ENCODE measurements around the gene ZNF609.

ZNF609 gene

DNA sequence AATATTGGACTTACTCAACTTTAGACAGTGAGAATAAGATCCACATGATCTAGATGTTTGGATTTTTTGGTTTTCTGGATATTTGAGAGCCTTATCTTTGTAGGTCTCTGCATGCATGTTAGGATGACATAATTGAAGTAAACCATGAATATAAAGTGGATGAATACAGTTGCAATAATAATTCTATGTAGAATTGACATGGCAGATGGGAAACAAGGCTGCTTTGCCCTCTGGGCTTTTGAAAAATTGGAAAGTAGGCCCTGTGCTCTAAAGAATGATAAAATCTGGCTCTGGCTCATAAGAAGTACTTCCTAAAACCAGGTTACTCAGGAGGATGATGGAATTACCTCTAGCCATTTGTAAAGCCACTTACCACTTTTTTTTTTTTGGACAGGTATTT, 86.9 kb downstream of the ZNF609 start:
- no peak for TF ChIP-seq POLR2A (IDR thresholded peaks at IDR 0.05; ENCODE audit: low read depth, low read length)
- no peak for TF ChIP-seq TAF1 (IDR thresholded peaks at IDR 0.05; ENCODE audit: borderline replicate concordance, low read depth, low read length)
- no peak for TF ChIP-seq POLR2AphosphoS5 (IDR thresholded peaks at IDR 0.05; ENCODE audit: low read depth, low read length)
- no peak for DNase-seq (ENCODE audit: insufficient read length)
- no peak for FAIRE-seq

DNA sequence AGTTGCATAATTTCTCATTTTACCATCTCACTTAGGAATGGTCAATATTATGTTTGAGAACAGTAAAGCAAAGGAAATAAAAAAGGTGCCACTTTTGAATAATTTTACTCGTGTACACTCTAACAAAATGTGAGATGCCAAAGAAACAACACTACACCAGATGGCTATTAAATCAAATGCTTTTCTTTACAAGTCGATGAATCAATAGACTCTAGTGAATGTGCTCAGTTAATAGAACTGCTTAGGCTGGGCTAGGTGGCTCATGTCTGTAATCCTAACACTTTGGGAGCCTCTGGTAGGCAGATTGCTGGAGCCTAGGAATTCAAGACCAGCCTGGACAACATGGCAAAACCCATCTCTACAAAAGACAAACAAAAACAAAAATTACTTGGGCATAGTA, 87.9 kb downstream of the ZNF609 start:
- TF ChIP-seq POLR2A (IDR thresholded peaks at IDR 0.05; ENCODE audit: low read depth, low read length) (no peak), TAF1 (IDR thresholded peaks at IDR 0.05; ENCODE audit: borderline replicate concordance, low read depth, low read length) (no peak), POLR2AphosphoS5 (IDR thresholded peaks at IDR 0.05; ENCODE audit: low read depth, low read length) (no peak)
- no peak for FAIRE-seq
- DNase-seq (ENCODE audit: insufficient read length), result no peak

DNA sequence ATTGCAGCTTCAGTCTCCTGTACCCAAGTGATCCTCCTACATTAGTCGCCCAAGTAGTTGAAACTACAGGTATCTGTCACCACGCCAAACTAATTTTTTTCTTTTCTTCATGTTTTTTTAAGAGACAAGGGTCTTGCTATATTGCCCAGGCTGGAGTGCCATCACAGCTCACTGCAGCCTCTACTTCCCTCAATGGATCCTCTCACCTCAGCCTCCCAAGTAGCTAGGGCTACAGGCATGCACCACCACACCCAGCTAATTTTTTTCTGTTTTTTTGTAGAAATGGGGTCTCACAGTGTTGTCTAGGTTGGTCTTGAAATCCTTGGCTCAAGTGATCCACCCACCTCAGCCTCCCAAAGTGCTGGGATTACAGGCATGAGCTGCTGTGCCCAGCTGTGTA, 89.5 kb downstream of the ZNF609 start:
- DNase-seq (ENCODE audit: insufficient read length), result no peak
- no peak for TF ChIP-seq POLR2A (IDR thresholded peaks at IDR 0.05; ENCODE audit: low read depth, low read length)
- no peak for FAIRE-seq

DNA sequence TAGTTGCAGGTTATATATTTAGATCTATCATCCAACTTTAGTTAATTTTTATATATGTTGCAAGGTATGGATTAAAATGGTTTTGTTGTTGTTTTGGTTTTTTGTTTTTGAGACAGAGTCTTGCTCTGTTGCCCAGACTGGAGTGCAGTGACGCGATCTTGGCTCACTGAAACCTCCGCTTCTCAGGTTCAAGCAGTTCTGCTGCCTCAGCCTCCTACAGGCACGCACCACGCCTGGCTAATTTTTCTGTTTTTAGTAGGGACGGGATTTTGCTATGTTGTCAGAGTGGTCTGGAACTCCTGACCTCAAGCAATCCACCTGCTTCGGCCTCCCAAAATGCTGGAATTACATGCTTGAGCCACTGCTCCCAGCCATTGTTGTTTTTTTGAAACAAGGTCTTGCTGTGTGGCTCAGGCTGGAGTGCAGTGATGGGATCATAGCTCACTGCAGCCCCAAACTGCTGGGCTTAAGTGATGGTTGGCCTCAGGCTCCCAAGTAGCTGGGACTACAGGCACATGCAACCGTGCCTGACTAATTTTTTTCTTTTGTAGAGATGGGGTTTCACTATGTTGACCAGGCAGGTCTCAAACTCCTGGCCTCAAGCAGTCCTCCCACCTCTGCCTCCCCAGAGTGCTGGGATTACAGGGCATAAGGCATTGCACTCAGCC, 92.0 kb downstream of the ZNF609 start:
- no peak for DNase-seq (ENCODE audit: insufficient read length)
- TF ChIP-seq TAF1 (IDR thresholded peaks at IDR 0.05; ENCODE audit: borderline replicate concordance, low read depth, low read length), result no peak
- no peak for TF ChIP-seq POLR2A (IDR thresholded peaks at IDR 0.05; ENCODE audit: low read depth, low read length)
- TF ChIP-seq POLR2AphosphoS5 (IDR thresholded peaks at IDR 0.05; ENCODE audit: low read depth, low read length), result no peak
- FAIRE-seq, result no peak

DNA sequence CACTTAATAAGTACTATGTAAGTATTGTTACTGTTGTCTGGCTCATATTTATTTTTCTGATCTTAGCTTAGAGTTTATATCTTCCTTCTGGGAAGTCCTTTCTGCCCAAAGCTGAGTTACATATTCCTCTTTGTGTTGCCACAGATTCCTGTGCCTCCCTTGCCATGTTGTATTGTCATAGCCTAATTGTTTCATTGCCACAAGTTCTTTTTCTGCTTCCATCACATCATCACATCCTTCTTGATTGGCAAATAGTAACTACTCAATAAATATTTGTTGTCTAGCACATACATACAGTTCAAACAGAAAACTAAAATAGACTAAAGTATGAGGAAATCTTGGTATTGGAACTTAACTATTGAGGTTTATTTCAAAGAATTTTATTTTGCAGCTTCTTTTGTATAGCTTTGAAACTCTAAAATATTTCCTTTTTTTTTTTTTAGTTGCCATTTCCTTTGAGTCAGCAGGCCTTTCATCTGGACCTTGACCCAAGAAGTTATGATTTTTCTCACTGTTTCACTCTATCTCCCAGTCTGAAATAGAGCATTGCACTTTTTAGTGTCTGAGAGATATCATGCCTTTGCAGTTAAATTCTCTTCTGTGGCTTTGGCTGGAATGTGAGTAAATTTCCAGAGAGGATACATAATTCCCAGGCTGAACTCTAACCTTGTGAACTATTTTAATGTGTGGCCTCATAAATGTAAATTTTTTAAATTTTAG, 98.2 kb downstream of the ZNF609 start:
- DNase-seq (ENCODE audit: insufficient read length) (no peak), FAIRE-seq (peak; percentile 57)

DNA sequence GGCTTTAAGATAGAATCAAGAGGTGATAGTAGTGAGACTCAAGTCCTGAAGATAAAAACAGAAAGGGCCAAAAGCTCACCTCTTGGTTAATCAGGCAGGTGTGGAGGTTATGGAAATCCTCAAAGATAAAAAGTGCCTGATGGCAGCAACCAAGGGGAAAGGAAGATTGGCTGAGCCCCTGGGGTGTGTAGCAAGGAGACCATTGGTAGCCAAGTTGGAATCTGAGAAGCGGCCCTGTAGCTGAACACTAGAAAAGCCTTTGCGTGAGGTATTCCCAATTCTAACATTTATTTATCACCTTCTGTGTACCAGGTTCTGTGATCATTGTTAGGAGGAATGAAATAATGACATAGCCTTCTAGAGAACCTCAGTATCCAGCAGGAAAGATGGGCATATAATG, 98.9 kb downstream of the ZNF609 start:
- FAIRE-seq, result no peak
- TF ChIP-seq TAF1 (IDR thresholded peaks at IDR 0.05; ENCODE audit: borderline replicate concordance, low read depth, low read length), result no peak
- no peak for TF ChIP-seq POLR2AphosphoS5 (IDR thresholded peaks at IDR 0.05; ENCODE audit: low read depth, low read length)
- TF ChIP-seq POLR2A (IDR thresholded peaks at IDR 0.05; ENCODE audit: low read depth, low read length), result no peak

More for the DNA sequence above, 98.2 kb downstream of the ZNF609 start:
- no peak for TF ChIP-seq TAF1 (IDR thresholded peaks at IDR 0.05; ENCODE audit: borderline replicate concordance, low read depth, low read length)
- TF ChIP-seq POLR2A (IDR thresholded peaks at IDR 0.05; ENCODE audit: low read depth, low read length), result no peak
- TF ChIP-seq POLR2AphosphoS5 (IDR thresholded peaks at IDR 0.05; ENCODE audit: low read depth, low read length), result no peak

DNA sequence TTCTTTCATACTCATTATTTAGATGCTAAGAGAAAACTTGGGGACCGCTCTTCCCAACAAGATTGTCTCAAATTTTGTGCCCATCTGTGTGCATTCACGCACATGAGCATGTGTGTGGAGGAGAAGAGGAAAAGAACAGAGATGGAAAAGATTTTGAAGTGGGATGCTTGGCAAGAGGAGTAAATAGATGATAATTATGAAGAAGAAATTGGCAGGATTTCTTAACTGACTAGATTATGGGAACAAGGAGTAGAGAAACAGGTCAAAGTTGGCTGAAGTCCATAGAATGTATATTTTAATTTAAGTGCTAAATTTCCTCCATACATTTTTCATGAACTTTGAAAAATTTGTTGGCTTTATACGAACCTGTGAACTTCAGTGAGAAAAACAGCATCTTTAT, 100.1 kb downstream of the ZNF609 start:
- FAIRE-seq, result no peak
- TF ChIP-seq POLR2AphosphoS5 (IDR thresholded peaks at IDR 0.05; ENCODE audit: low read depth, low read length) (no peak), POLR2A (IDR thresholded peaks at IDR 0.05; ENCODE audit: low read depth, low read length) (no peak), TAF1 (IDR thresholded peaks at IDR 0.05; ENCODE audit: borderline replicate concordance, low read depth, low read length) (no peak)
- no peak for DNase-seq (ENCODE audit: insufficient read length)

More for the DNA sequence above, 98.9 kb downstream of the ZNF609 start:
- DNase-seq (ENCODE audit: insufficient read length), result no peak

DNA sequence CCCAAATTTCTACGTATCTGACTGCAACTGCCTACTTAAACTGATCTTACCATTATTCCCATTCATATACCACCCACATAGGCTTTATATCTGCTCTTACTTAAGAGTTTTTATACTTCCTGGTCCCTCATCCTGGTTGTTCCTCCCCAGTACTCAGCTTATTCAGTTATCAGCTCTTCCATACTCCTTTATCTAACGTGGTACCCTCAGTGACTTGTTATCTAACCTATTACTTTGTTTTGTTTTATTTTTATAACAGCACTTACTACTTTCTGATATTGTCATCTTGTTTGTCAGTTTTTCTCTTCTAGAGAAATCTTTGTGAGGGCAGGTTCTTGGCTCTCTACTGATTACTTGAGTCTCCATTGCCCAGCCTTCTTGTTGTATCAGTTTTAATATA, 100.6 kb downstream of the ZNF609 start:
- FAIRE-seq (no peak), DNase-seq (ENCODE audit: insufficient read length) (no peak)
- no peak for TF ChIP-seq POLR2AphosphoS5 (IDR thresholded peaks at IDR 0.05; ENCODE audit: low read depth, low read length)
- no peak for TF ChIP-seq TAF1 (IDR thresholded peaks at IDR 0.05; ENCODE audit: borderline replicate concordance, low read depth, low read length)
- TF ChIP-seq POLR2A (IDR thresholded peaks at IDR 0.05; ENCODE audit: low read depth, low read length), result no peak

DNA sequence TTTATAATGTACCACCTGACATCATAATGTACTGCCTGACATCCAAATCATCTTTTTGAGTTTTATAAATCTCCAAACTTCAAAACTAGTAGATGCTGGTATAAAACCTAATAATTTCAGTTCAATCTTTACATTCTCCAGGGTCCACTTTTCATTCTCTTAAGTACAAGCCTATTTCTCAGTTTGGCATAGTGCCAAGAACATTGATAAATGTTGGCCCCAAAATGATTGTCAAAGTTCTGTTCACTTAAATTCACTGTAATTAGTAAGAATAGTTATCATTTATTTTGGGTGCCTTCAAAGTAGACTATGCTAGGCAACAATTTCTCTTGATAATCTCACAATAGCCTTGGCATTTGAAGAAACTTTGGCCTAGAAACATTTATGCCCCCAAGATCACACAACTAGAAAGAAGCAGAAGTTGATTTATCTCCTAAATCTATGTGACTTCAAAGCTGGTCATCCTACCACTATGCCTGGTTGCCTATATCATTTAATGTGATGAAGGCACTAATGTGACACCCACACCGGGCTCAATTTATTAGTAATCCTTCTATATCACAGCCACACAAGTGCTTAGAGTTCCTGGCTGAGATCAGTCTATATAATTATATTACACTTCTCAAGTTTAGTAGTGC, 101.7 kb downstream of the ZNF609 start:
- no peak for DNase-seq (ENCODE audit: insufficient read length)
- TF ChIP-seq POLR2A (IDR thresholded peaks at IDR 0.05; ENCODE audit: low read depth, low read length), result no peak
- TF ChIP-seq TAF1 (IDR thresholded peaks at IDR 0.05; ENCODE audit: borderline replicate concordance, low read depth, low read length), result no peak
- no peak for TF ChIP-seq POLR2AphosphoS5 (IDR thresholded peaks at IDR 0.05; ENCODE audit: low read depth, low read length)
- no peak for FAIRE-seq

DNA sequence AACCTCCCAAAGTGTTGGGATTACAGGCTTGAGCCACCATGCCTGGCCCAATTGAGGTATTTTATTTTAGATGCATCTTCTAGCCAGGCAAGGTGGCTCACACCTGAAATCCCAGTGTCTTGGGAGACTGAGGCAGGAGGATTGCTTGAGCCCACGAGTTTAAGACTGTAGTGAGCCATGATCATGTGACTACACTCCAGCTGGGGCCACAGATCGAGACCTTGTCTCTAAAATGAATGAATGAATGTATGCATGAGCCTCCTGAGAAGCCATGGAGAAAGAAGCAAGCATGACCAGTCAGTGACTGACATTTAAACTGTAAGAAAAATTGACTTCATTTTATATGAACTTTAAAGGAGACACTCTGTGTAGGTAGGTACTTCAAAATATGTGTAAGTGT, 105.7 kb downstream of the ZNF609 start:
- DNase-seq (ENCODE audit: insufficient read length), result no peak
- no peak for TF ChIP-seq TAF1 (IDR thresholded peaks at IDR 0.05; ENCODE audit: borderline replicate concordance, low read depth, low read length)
- no peak for TF ChIP-seq POLR2A (IDR thresholded peaks at IDR 0.05; ENCODE audit: low read depth, low read length)
- no peak for TF ChIP-seq POLR2AphosphoS5 (IDR thresholded peaks at IDR 0.05; ENCODE audit: low read depth, low read length)
- FAIRE-seq, result peak; percentile 5

DNA sequence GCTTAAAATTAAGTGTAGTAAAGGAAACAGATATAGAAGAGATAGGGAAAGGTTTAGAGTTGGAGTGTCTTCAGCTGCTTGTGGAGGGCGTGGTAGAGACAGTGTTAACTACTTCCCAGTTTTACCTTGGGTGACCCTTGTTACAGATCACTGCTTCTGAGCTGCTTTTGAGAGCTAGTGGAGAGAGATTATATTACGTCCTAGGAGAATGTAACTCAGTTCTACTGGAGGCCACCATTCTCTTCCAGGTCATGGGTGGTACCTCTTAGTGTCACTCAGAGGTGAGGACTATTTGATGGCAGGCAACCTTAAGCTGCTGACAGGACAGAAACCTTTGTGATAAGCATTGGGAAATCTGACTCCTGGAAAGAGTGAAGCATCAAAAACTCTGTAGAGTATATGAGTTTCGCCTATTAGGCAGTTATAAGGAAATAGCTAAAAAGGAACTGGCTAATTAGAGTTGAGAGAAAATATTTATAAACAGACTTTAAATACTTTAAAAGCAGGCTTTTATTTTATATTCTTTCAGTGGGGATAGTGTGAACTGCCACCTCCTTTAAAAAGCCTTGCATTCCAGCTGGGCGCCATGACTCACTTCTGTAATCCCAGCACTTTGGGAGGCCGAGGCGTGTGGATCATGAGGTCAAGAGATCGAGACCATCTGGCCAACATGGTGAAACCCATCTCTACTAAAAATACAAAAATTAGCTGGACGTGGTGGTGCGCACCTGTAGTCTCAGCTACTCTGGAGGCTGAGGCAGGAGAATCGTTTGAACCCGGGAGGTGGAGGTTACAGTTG, 106.5 kb downstream of the ZNF609 start:
- FAIRE-seq (peak; percentile 9), DNase-seq (ENCODE audit: insufficient read length) (no peak)
- TF ChIP-seq TAF1 (IDR thresholded peaks at IDR 0.05; ENCODE audit: borderline replicate concordance, low read depth, low read length) (no peak), POLR2A (IDR thresholded peaks at IDR 0.05; ENCODE audit: low read depth, low read length) (no peak), POLR2AphosphoS5 (IDR thresholded peaks at IDR 0.05; ENCODE audit: low read depth, low read length) (no peak)

All from GM12892 (cell line).